ENCODE data around the gene HOXD11. TPM values are rescaled to one million over a fixed set of nuclear protein-coding genes. Genes with fewer than 3 reads are reported as not detected.
A peak's percentile ranks its signal among the peaks of the same experiment; 100 is the strongest.

HOXD11 gene
- total RNA-seq, 4 donors from 2014 or later, result not detected

DNA sequence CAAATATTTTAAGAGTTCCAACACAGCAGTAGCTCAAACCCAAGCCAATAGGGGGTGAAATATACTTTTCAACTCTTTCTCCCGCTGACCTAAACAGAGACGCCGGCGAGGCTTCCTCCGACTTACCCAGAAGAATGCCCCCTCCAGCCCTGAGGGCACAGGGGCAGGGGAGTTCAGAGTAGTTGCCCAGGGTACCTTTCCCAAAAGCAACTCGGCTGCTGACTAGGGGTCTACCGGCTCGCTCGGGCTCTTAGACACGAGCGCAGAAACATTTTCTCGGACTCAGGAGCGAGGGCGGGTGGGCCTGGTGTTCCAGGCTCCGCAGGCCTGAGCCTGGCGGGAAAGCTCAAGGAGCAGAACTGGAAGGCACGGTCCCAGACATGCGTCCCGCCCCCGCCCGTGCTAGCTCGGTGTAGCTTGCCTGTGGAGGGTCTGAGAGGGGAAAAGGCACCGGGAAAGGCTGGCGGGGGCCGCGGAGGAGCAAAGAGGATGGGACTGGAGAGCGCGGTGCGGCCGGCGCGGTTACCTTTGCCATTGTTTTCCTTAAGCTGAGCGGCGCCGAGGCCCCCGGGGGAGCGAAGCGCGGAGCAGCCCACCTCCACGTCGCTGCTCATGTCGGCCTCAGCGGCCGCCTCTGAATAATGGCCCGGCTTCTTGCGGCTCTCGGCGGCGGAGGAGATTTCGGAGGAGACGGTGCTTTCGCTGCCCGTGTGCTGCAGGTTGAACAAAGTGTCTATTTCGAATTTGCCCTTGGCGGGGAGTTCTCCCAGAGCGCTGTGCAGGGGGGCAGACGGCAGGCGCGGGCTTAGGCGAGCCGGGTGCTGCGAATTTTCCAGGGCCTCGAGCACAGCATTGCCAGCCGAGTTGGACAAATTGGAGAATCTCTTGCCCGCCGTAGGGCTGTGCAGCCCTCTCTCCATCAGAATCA is 24.0 kb upstream of the HOXD11 start:
- no peak overlapping the region for H3K4me3 ChIP-seq
- WGBS, result 11% methylated on average over 38 of the region's 66 CpGs
- H3K9me3 ChIP-seq, result no peaks in the 10 kb centered on the region
- H3K36me3 ChIP-seq, result no peaks in the 10 kb centered on the region
- H3K27ac ChIP-seq, result no peak overlapping the region
- no peak for DNase-seq (ENCODE audit: low spot score in 2 of 2)
- peaks cover 100% of the 10 kb centered on the region for H3K27me3 ChIP-seq
- H3K4me1 ChIP-seq, result peaks cover 54% of the 10 kb centered on the region
- TF ChIP-seq POLR2A (IDR thresholded peaks at IDR 0.05) (no peak), POLR2AphosphoS5 (IDR thresholded peaks at IDR 0.05) (no peak), EP300 (IDR thresholded peaks at IDR 0.05) (no peak)
- TF ChIP-seq, protein P1, sequence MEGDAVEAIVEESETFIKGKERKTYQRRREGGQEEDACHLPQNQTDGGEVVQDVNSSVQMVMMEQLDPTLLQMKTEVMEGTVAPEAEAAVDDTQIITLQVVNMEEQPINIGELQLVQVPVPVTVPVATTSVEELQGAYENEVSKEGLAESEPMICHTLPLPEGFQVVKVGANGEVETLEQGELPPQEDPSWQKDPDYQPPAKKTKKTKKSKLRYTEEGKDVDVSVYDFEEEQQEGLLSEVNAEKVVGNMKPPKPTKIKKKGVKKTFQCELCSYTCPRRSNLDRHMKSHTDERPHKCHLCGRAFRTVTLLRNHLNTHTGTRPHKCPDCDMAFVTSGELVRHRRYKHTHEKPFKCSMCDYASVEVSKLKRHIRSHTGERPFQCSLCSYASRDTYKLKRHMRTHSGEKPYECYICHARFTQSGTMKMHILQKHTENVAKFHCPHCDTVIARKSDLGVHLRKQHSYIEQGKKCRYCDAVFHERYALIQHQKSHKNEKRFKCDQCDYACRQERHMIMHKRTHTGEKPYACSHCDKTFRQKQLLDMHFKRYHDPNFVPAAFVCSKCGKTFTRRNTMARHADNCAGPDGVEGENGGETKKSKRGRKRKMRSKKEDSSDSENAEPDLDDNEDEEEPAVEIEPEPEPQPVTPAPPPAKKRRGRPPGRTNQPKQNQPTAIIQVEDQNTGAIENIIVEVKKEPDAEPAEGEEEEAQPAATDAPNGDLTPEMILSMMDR (IDR thresholded peaks at IDR 0.05), result no peak

DNA sequence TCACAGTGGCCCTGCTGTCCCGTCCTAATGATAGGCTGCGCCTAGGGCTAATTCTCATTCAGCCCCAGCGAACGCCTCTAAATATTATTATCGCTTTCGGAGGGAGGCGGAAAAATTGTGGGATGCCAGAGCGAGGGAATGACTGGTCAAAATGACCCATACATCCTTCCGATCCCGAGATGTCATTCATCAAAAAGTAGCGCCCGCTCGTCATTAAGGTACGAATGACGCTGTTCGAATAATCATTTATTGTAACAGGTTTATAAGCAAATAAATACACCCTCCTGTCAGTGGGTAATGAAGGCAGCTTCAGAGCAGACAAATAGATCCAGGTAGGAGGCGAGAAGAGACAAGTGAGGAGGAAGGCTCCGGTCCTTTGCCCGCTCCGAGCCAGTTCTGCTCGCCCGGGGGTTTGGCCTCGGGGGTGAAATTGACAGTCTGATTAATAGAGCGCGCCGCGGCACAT is 23.3 kb upstream of the HOXD11 start, which contains the start of gene EVX2:
Gene EVX2 (minus strand): TSS at position 167 of the 466 bp plus-strand sequence. CDS start 186 bp downstream, outside the sequence.
- TF ChIP-seq POLR2A (IDR thresholded peaks at IDR 0.05) (no peak), POLR2AphosphoS5 (IDR thresholded peaks at IDR 0.05) (no peak), EP300 (IDR thresholded peaks at IDR 0.05) (no peak)
- TF ChIP-seq, protein P1 (IDR thresholded peaks at IDR 0.05), result no peak
- Histone ChIP-seq H3K4me1 (peaks cover 59% of the 10 kb centered on the region), H3K36me3 (no peaks in the 10 kb centered on the region), H3K27ac (no peak within 1 kb of the TSS), H3K9me3 (no peaks in the 10 kb centered on the region), H3K4me3 (no peak within 1 kb of the TSS), H3K27me3 (peaks cover 100% of the 10 kb centered on the region)
- WGBS, result 18% methylated on average over 27 of the region's 27 CpGs
- no peak for DNase-seq (ENCODE audit: low spot score in 2 of 2)

DNA sequence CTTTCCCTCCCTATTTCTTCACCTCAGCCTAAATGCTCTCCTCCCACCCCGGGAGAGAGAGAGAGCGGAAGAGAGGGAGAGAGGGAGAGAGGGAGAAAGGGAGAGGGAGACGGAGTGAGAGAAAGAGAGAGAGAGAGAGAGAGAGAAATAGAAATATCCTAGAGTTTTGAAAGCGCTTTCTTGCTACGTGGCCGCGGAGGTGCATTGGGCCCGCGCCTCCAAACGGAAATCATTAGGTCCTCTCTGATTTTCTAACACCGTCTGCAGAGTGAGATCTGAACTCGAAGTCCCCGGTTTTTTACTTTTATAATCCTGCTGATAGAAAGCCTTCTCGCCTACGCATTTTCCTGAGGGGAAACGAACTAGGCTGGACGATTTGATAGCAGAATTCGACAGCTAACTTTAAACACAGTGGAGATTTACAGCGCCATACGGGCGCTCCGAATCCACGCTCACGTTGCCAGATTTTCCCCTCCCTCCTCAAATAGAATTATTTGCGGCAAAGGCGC is 22.4 kb upstream of the HOXD11 start:
- Histone ChIP-seq H3K4me1 (peaks cover 51% of the 10 kb centered on the region), H3K4me3 (no peak overlapping the region), H3K27ac (no peak overlapping the region), H3K36me3 (no peaks in the 10 kb centered on the region), H3K27me3 (peaks cover 100% of the 10 kb centered on the region), H3K9me3 (no peaks in the 10 kb centered on the region)
- WGBS, result 9% methylated on average over 26 of the region's 26 CpGs
- TF ChIP-seq, protein P1 (IDR thresholded peaks at IDR 0.05), result no peak
- TF ChIP-seq EP300 (IDR thresholded peaks at IDR 0.05) (no peak), POLR2A (IDR thresholded peaks at IDR 0.05) (no peak), POLR2AphosphoS5 (IDR thresholded peaks at IDR 0.05) (no peak)
- DNase-seq (ENCODE audit: low spot score in 2 of 2), result no peak

DNA sequence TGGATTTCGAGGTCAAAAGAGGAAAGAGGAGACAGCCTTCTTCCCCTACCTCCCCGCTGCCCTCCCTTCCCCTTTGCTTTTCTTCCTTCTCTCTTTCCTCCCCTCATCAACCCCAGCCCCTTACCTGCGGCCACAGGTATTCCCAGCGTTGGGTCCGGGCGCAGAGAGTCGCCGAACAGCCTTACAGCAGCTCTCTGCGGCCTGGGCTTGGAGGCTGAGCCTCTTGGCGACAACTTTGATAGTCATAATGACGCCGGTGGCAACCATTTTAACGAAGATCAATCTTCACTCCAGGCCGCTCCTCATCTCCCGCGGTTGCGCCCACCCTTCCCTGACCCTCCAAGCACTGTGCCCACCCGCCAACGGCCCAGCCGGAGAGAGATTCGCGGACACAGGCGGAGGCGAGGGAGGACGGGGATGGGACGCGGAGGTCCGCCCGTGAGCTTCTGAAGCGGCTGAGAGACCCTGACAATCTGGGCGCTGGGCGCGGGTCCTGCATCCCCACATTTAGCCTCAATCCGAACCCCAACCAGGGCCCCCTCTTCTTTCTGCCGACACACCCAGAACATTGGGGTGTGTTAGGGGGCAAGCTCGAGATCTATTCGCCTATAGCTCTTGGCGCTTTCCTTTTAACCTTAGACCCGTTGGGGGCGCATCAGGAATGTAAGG is 21.8 kb upstream of the HOXD11 start:
- Histone ChIP-seq H3K27ac (no peak overlapping the region), H3K36me3 (no peaks in the 10 kb centered on the region), H3K4me3 (no peak overlapping the region), H3K4me1 (peaks cover 48% of the 10 kb centered on the region), H3K9me3 (no peaks in the 10 kb centered on the region), H3K27me3 (peaks cover 100% of the 10 kb centered on the region)
- WGBS, result 7% methylated on average over 20 of the region's 40 CpGs
- no peak for DNase-seq (ENCODE audit: low spot score in 2 of 2)
- TF ChIP-seq POLR2A (IDR thresholded peaks at IDR 0.05), result no peak

DNA sequence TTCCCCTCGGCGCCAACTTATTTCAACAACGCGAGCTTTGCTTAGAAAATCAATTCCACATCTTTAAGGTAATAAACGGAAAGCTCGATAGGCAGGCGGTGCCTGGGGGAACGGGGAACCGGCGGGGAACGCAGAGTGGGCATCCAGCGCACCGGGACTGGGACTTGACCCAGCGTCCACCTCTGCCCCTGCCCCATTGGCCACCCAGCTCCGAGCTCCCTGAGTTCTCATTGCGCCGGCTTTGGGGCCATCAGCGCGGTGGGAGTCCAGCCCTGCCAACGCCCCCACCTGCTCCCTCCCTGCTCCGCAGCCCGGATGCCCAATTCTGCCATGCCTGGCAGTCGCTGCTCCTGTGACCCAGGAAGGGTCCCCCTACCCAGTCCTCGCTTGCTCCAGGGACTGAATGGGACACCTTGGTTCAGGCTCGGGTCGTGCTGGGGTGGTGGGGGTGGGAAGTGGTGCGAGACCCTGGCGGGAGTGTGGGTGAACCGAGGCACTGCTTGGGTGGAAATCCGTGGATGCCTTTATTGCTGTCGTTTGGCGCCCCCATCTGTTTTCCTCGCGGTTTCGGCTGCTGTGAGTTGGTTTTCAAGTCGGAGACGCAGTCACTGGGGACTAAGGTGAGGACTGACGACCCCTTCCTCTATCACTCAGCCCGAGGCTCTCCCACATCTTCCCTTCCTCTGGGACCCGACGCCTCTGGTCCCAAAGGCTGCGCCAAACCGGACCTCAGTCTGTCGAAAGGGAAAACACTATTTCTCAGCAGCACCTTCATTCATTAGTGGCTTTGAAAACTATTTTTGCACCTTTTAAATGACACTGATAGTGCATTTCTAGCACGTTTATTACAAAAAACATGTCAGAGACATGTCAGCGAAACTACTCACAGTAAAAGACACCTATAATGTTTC is 21.0 kb upstream of the HOXD11 start:
- Histone ChIP-seq H3K27me3 (peaks cover 100% of the 10 kb centered on the region), H3K9me3 (no peaks in the 10 kb centered on the region), H3K4me3 (no peak overlapping the region), H3K27ac (no peak overlapping the region), H3K36me3 (no peaks in the 10 kb centered on the region), H3K4me1 (peaks cover 42% of the 10 kb centered on the region)
- TF ChIP-seq, protein P1 (IDR thresholded peaks at IDR 0.05), result peak in 1 of 2 donors; percentile 14
- TF ChIP-seq POLR2A (IDR thresholded peaks at IDR 0.05), result no peak
- DNase-seq (ENCODE audit: low spot score in 2 of 2), result no peak
- WGBS, result 6% methylated on average over 27 of the region's 46 CpGs

Measured in suprapubic skin (tissue), 4 donors.